ENCODE results near the gene AJAP1. TPM values are rescaled to one million over a fixed set of nuclear protein-coding genes. Genes with fewer than 3 reads are reported as not detected.

Gene AJAP1
- total RNA-seq, 6 experiments from 2014 or later, result not detected

DNA sequence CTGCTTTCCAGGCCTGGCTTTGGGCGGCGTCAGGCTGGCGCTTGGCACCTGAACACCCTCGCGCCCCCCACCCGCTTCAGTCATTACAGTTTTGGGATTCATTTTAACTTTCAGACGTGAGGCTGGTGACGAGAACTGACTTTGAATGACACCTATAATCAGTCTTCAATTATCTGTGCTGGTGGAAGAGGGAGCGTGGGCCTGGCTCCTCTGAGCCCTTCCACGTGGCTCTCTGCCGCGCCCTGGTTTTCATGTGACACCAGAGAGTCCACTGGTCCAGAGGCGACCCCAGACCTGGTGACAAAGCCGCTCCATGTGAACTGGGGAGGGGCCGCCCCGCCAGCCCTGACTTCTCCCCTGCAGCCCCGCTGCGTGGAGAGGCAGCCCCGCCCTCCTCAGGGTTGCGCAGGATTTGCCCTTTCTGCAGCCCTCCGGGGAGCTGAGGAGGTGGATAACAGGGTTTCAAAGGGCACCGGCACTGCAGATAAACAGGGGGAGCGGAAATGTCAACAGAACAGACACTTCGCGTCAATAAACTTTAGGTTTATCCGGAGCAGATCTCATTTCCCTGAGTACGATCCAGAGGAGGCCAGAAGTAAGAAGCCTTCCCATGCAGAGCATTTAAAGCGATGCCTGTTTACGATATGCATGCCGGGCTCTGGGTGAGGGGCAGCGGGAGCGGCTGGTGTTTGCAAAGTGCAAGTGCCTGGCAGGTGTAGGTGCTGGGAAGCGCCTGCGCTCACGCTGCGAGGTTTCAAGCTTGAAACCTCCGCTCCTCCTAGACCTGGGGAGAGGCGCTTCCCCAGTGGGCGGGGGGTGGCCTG is 56.4 kb downstream of the AJAP1 start:
- peaks cover 56% of the 10 kb centered on the region for H3K9me3 Mint-ChIP-seq
- DNase-seq, result no peak
- H3K27me3 Mint-ChIP-seq (ENCODE audit: insufficient read depth), result no peaks in the 10 kb centered on the region; the same call in 1 of the 2 replicates
- no peak overlapping the region for H3K4me3 Mint-ChIP-seq
- TF ChIP-seq, protein P1, sequence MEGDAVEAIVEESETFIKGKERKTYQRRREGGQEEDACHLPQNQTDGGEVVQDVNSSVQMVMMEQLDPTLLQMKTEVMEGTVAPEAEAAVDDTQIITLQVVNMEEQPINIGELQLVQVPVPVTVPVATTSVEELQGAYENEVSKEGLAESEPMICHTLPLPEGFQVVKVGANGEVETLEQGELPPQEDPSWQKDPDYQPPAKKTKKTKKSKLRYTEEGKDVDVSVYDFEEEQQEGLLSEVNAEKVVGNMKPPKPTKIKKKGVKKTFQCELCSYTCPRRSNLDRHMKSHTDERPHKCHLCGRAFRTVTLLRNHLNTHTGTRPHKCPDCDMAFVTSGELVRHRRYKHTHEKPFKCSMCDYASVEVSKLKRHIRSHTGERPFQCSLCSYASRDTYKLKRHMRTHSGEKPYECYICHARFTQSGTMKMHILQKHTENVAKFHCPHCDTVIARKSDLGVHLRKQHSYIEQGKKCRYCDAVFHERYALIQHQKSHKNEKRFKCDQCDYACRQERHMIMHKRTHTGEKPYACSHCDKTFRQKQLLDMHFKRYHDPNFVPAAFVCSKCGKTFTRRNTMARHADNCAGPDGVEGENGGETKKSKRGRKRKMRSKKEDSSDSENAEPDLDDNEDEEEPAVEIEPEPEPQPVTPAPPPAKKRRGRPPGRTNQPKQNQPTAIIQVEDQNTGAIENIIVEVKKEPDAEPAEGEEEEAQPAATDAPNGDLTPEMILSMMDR (IDR thresholded peaks at IDR 0.05), result no peak
- no peaks in the 10 kb centered on the region for H3K4me1 Mint-ChIP-seq (ENCODE audit: low read depth)
- no peaks in the 10 kb centered on the region for H3K36me3 Mint-ChIP-seq (ENCODE audit: low read depth)
- H3K27ac Mint-ChIP-seq, result no peak overlapping the region

DNA sequence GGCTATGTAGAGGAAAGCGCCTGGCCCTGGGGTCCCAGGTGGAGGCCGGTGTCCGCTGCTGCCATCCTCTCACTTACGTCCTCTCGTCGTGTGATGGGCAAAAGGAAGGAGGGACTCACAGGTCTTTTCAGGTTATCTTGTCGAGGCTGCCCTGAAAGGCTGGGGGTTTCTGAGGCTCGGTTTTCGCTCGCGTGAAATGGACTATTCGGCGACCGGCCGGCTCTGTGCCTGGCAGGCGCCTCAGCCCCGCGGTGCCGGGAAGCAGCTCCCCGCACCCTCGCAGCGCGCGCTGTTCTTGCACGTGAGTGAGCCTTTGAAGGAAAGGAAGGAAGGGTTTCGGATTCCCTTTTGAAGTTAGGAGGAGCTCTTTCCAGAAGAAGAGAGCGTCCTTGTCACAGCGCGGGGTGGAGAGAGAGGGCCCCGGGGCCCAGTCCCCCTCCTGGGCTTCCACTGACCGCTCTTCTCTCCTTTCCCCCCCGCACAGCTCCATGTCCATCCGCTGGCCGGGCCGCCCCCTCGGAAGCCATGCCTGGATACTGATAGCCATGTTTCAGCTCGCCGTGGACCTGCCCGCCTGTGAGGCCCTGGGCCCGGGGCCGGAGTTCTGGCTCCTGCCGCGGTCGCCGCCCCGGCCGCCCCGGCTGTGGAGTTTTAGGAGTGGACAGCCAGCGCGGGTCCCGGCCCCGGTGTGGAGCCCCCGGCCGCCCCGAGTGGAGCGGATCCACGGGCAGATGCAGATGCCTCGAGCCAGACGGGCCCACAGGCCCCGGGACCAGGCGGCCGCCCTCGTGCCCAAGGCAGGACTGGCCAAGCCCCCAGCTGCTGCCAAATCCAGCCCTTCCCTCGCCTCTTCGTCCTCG is 57.2 kb downstream of the AJAP1 start:
- Mint-ChIP-seq H3K36me3 (ENCODE audit: low read depth) (peaks cover 5% of the 10 kb centered on the region; the same call in 1 of the 2 replicates), H3K4me1 (ENCODE audit: low read depth) (no peaks in the 10 kb centered on the region), H3K9me3 (peaks cover 56% of the 10 kb centered on the region), H3K27me3 (ENCODE audit: insufficient read depth) (no peaks in the 10 kb centered on the region; the same call in 1 of the 2 replicates), H3K27ac (no peak overlapping the region), H3K4me3 (no peak overlapping the region)
- TF ChIP-seq, protein P1 (IDR thresholded peaks at IDR 0.05), result no peak
- DNase-seq, result no peak

DNA sequence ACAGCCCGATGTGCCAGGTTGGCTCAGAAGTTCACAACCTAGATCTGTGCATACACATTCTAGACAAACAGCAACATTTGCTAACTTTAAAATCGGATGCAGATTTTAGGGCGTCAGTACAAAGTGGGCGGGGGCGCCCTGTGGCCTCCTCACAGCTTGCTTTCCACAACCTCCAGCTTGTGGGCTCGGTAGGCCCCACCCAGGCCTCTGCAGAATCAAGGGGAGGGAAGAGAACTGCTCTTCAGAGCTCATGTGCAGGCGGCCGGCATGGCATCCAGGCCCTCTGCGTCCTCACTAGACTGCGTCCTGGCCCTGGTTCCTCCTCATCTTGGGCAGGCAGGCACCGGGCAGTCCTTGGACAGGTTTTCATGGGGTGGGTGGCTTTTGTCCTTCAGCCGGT is 59.3 kb downstream of the AJAP1 start:
- DNase-seq, result no peak
- Mint-ChIP-seq H3K9me3 (peaks cover 50% of the 10 kb centered on the region), H3K27me3 (ENCODE audit: insufficient read depth) (no peaks in the 10 kb centered on the region; the same call in 1 of the 2 replicates), H3K27ac (no peak overlapping the region), H3K4me3 (no peak overlapping the region), H3K4me1 (ENCODE audit: low read depth) (no peaks in the 10 kb centered on the region), H3K36me3 (ENCODE audit: low read depth) (peaks cover 5% of the 10 kb centered on the region; the same call in 1 of the 2 replicates)
- TF ChIP-seq, protein P1 (IDR thresholded peaks at IDR 0.05), result no peak

DNA sequence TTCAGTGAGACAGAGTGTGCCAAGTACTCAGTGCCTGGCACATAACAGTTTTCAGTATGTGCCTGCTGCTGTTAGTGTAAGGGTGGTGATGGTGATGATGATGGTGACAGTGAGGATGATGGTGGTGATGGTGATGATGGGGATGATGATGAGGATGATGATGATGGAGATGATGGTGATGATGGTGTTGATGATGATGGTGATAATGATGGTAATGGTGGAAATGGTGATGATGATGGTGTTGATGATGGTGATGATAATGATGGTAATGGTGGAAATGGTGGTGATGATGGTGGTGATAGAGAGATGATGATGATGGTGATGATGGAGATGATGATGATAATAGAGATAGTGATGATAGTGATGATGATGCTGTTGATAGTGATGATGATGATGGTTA is 62.0 kb downstream of the AJAP1 start:
- TF ChIP-seq, protein P1 (IDR thresholded peaks at IDR 0.05), result no peak
- Mint-ChIP-seq H3K27ac (no peak overlapping the region), H3K4me3 (no peak overlapping the region), H3K4me1 (ENCODE audit: low read depth) (no peaks in the 10 kb centered on the region), H3K9me3 (peaks cover 62% of the 10 kb centered on the region), H3K36me3 (ENCODE audit: low read depth) (peaks cover 8% of the 10 kb centered on the region), H3K27me3 (ENCODE audit: insufficient read depth) (no peaks in the 10 kb centered on the region; the same call in 1 of the 2 replicates)
- no peak for DNase-seq

DNA sequence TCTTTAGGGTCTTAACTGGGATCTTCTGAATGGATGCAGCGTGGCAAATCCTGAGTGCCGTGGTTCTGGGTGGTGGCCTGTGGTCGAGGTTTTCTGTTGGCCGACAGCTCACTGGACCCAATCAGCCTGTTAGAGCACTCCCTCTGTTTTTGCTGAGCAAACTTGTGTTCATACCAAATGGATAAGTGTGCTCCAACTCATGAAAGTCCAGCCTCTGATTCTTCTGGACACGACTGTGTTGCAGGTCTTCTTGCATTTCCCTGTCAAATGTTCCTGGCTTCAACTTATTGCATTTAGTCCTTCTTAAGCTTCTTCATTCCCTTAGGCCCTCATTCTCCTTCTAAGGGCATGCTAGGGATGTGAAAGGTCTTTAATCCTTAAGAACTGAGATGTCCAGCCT is 63.7 kb downstream of the AJAP1 start:
- TF ChIP-seq, protein P1 (IDR thresholded peaks at IDR 0.05), result no peak
- H3K27me3 Mint-ChIP-seq (ENCODE audit: insufficient read depth), result no peaks in the 10 kb centered on the region; the same call in 1 of the 2 replicates
- H3K4me1 Mint-ChIP-seq (ENCODE audit: low read depth), result no peaks in the 10 kb centered on the region
- peaks cover 13% of the 10 kb centered on the region for H3K36me3 Mint-ChIP-seq (ENCODE audit: low read depth)
- H3K27ac Mint-ChIP-seq, result no peak overlapping the region
- peaks cover 72% of the 10 kb centered on the region for H3K9me3 Mint-ChIP-seq
- no peak overlapping the region for H3K4me3 Mint-ChIP-seq
- no peak for DNase-seq
